Activated T-helper 1 cell treated with Interleukin-2 at 50 U/mL for 16 hours (primary cell): ENCODE measurements around the gene ITGA4.
"Not testable (repeated sequence)": the region's sequence is repeated elsewhere in the genome, so short reads cannot be mapped to it uniquely, and the experiment has no call there.

ENCODE experiments used
- DNase-seq: peaks from one replicate; pipeline ENCODE4 v3.0.0-alpha.2; 2020; ENCODE audit warnings: low read depth

The ITGA4 gene

DNA sequence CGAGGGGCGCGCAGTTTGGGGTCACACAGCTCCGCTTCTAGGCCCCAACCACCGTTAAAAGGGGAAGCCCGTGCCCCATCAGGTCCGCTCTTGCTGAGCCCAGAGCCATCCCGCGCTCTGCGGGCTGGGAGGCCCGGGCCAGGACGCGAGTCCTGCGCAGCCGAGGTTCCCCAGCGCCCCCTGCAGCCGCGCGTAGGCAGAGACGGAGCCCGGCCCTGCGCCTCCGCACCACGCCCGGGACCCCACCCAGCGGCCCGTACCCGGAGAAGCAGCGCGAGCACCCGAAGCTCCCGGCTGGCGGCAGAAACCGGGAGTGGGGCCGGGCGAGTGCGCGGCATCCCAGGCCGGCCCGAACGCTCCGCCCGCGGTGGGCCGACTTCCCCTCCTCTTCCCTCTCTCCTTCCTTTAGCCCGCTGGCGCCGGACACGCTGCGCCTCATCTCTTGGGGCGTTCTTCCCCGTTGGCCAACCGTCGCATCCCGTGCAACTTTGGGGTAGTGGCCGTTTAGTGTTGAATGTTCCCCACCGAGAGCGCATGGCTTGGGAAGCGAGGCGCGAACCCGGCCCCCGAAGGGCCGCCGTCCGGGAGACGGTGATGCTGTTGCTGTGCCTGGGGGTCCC is at the start of gene ITGA4:
Gene ITGA4, plus strand, starts transcription at position 266 of the 620 bp plus-strand sequence. Its CDS starts 269 bp downstream, at position 535.
- DNase-seq, result peak; percentile 84

DNA sequence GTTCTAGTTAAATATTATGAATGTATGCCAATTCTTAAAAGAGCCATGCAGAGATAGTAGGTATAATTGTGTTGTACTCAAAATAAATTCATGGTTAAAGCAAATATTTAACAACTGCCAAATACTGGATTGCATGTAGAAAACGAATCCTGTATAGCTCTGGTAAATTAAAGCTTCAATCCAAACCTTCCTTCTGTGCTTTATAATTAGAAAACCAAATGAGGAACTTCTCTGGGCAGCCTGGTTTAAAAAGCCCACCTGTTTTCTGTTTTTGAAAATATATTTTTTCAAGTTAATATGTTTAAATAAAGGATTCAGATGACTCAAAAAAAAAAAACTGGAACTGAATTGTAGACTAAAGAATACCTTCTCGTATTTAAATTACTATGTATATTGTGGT is 48.3 kb upstream of the ITGA4 start:
- no peak for DNase-seq

DNA sequence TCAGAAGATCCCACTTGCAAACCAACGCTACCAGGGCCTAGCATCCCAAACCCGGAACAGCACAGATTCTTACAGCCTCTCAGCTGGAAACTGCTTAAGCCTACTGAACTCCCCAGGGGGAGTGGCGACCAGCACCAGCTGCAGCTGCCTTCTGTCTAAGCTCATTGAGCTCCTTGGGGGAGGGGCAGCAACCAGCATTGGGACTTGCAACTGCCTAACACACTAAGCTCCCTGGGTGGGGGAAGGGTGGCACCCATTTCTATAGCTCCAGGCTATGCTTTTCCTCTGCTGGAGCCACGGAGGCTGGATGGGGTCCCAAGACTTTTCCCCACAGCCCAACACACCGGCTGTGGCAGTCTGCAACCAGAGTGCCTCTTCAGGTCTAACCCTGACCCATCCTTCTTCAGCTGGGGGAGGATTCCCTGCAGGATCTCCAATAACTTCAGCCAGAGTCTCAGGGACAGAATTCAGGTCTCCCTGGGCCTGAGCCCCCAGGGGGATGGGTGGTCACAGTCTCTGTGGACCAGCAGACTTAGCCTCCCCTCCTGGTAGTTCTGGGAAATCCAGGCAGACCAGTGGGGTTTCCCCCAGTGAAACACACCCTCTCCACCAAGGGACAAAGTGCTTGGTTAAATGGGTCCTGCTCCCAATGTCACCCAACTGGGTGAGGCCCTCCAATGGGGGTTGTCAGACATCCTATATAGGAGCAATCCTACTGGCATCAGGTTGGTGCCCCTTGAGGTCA is 45.9 kb upstream of the ITGA4 start:
- DNase-seq, result no peak

DNA sequence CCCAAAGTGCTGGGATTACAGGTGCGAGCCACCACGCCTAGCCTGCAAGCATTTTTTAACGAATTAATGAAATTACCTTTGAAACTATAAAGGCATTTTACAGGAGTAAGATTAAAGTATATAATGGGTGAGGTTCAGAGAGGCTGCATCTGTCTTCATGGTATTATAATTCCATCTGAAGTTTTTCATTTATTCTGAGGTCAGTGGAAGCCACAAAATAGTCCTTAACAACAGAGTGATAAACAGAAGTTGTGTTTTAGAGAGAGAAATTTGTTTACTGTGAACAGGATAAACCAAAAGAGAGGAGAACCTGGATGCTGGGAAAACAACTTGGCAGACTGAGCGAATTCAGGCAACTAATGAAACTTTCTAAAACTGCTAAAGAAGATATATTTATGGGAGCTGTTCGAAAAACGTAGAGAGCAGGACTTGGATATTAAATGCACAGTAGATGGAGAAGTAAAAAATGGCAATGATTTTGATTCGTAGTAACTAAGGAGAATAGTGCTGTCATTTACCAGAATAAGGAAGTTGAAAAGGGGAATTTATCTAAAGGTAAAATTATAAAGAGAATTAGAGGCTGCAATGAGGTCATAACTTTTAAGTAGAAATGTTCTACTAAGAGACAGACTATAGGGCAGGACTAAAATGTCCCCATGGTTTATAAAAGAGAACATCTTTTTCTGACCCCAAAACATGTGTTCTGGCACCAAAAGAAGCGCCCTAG is 37.9 kb upstream of the ITGA4 start:
- DNase-seq, result no peak

DNA sequence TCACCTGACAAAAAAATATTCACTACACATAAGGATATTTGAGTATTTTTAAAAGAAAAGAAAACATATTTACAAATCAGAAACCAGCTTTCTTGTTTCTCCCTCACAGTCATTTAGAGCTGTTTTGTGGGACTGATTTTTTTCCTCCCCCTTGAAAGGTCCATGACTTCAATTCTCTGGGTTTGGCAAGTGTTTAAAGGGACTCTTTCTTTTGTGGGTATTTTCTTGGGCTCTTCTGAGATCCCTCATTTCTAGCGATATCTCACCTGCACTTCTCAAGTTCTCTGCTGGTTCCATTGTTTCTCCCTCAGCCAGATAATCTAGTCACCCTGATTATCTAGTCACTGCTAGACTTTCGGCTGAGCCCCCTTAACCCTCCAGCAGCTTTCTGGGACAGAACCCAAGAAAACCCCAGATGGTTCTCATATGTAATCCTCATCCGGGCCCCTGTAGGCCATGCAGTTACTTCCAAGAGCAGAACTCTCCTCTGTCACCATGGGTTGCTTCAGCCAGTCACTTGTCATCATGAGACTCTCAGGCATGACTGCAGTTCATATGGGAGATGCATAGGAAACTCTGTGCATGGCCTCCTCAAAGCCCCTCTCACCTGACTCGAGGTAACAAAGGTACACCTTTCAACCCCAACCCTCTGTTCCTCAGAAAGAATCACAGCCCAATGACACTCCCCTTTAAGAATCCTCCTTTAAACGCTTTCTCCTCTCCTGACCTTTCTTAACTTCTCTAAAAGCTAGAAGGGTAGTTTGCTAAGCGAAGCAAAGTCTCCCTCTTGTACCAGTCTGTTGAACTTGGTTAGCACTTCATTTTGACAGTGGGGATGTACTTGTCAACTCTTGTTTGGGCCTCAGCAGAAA is 36.7 kb upstream of the ITGA4 start:
- DNase-seq, result no peak

DNA sequence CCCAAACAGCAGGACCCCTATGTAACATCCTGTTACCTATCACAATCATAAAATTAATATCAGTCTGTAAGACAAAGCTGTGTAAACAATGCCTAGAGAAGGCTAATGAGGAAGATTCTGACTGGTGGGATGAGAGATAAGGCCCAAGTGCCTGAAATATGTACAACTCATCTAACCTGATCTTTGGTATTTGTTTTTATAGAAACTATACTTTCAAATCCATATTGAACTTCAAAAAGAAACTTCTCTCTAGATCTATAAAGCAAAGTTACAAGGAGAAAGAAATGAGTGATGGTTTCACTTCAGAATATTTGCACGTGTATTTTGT is 36.1 kb upstream of the ITGA4 start:
- DNase-seq, result no peak

DNA sequence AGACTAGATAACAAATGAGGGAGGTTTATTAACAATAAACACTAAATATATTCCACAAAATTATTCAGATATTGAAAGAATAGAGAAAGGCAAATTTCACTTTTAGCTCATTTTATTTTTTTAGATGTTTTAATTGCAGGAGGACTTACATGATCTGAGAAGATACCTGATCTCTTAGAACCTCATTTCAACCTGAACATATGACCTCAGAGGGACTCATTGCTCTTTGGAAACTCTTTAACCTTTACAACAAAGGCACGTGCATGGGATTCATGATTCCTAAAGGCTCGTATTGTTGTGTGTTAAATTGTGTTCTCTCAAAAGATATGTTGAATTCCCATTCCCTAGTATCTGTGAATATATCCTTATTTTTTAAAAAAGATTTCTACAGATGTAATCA is 35.7 kb upstream of the ITGA4 start:
- DNase-seq, result no peak

DNA sequence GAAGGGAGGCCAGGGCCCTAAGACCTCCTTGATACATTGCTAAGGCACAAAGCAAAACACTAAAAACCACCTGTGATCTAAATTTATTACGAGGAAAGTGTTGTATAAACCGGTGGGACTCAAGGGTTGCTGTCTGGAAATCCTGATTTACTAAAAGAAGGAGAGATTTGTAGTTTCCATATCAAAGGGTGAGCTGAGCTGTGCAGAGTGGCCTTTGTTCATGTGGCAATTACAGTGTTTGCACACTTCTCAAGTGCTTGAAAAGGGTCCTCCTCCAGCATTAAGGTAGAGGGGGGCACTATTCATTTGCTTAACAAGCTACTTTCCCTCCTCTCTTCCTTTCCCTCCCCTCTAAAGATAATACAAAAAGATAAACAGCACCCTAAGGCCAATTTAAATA is 30.5 kb upstream of the ITGA4 start:
- DNase-seq, result no peak

DNA sequence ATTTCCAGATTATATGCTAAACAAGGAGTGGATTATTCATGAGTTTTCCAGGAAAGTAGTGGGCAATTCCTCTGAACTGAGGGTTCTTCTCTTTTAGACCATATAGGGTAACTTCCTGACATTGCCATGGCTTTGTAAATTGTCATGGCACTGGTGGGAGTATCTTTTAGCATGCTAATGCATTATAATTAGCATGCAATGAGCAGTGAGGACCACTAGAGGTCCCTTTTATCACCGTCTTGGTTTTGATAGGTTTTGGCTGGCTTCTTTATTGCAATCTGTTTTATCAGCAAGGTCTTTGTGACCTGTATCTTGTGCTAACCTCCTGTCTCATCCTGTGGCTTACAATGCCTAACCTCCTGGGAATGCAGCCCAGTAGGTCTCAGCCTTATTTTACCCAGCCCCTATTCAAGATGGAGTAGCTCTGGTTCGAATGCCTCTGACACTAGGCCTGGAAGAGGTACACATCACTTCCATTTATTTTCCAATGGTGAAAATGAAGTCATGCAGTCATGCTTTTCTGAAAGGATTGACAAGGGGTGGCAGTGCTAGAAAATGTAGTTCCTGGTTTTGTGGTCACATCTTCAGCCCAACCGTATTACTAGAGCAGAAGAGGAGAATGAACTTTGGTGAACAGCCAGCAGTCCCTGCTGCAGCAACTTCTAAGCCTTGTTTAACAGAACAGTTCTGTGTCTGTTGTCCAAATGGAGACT is 26.6 kb upstream of the ITGA4 start:
- no peak for DNase-seq

DNA sequence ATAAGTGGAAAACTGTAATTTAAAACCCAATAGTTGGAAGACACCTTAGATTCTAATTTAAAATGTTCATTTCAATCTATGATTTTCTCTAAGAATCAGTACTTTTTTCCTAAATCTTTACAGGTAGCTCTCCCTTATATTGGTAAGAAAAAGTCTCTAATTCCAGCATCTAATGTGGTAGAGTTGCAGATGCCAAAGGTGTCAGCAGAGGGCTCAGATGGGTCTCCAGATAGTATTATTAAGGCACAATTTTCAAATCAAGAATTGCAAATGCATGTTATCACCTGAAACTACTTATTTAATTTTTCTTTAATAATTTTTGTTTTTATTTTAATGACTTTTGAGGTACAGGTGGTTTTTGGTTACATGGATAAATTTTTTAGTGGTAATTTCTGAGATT is 25.5 kb upstream of the ITGA4 start:
- no peak for DNase-seq

DNA sequence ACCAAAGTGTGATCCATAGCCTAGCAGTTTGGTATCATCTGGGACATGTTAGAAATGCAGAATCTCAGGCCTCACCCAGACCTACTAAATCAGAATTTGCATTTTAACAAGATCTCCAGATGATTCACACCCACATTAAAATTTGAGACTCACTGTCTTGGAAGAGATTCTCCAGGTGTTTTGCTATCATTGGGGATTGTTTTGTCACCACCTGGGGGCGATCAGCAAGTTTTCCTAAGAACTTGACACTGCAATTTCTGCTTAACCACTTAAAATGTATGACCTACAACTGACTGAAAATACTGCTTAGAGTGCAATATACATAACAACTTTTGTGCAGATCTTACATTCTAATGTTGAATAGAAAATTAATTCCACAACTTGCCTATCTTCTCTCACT is 18.9 kb upstream of the ITGA4 start:
- DNase-seq, result no peak

DNA sequence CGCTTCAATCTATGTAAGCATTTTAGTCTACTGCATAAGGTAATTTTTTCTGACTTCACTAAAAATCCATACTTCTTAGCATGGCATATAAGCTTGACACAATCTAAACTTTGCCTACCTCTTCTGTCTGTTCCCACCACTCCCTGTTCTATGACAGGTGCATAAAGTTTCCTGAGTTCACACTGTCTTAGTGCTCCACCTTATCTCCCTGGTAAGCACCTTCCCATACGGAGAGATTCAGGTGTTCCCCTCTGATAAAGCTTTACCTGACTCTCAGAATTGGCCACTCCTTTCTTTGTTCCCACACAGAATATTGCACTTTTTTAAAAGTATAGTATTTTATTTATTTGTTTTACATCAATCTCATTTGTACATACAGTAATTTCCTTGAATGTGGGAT is 16.8 kb upstream of the ITGA4 start:
- DNase-seq, result no peak

DNA sequence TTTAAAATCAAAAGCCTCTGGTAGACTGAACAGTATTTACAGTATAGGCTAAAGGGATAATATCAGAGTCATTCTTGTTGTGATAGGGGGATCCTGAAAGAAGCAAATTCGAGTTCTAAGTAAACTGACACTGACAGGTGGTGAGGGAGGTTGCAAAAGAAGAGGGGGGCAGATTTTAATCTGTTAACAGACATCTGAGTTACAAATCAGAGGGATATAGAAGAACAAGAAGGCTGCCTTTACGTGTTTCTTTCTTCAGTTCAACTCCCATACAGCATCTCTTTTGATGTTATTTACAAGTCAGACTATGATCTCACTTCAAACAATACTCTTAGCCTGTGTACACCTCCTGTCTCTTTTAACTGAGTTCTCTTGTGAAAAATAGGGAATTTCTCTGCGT is 16.3 kb upstream of the ITGA4 start:
- DNase-seq, result no peak

DNA sequence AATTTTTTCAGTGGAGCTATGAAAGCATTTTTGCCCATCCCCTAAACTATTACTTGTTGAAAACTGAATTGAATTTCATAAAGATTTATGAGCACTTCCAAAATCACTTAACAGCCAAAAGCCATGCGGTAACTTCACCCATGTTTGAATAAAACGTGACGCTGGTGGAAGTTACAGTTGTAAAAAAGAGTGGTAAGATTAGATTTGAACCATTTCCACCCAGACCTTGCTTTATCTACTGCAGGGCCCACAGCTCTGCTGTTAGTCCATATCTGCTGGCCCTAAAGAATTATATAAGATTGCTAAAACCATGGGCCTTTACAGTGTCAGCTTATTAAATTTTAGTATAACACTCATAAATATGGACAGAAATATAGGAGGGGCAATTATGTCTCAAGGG is 15.5 kb upstream of the ITGA4 start:
- DNase-seq, result no peak

DNA sequence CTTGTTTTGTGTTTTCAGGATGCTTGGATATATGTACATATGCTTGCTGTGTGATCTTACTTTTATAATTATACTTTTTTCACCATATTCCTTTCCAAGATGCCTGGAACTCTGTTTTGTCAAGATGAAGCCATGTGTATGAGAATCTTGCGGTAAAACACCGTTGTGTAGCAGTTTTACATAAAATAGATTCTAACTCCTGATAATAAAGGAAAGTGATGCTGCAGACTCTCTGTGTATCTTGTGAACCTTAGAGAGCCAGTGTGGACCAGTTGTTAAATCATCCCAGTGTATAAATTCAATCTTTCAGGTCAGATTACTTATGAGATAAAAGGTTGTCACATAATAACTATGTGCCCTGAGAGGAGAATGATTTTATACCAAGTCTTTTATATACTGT is 12.5 kb upstream of the ITGA4 start:
- DNase-seq, result no peak

DNA sequence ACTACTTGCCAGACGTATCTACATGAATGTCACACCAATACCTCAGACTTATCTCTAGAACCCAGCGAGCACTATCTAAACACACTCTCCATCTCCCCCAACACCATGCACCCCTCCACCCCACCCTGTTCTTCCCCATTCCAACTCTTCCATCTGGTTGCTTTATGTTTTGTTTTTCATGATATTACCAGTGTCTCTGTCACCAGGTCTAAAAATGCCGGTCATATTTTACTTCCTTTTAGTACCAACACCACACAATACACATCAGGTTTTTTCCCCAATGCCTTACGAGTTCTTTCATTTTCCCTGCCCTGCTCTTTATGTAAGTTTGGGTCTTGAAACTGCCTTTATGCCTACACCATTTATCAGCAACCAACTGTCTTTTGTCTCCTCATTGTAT is 10.2 kb upstream of the ITGA4 start:
- DNase-seq, result no peak

DNA sequence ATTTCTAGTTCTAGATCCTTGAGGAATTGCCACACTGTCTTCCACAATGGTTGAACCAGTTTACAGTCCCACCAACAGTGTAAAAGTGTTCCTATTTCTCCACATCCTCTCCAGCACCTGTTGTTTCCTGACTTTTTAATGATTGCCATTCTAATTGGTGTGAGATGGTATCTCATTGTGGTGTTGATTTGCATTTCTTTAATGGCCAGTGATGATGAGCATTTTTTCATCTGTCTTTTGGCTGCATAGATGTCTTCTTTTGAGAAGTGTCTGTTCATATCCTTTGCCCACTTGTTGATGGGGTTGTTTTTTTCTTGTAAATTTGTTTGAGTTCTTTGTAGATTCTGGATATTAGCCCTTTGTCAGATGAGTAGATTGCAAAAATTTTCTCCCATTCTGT is 7.9 kb upstream of the ITGA4 start:
- not testable (repeated sequence) for DNase-seq

DNA sequence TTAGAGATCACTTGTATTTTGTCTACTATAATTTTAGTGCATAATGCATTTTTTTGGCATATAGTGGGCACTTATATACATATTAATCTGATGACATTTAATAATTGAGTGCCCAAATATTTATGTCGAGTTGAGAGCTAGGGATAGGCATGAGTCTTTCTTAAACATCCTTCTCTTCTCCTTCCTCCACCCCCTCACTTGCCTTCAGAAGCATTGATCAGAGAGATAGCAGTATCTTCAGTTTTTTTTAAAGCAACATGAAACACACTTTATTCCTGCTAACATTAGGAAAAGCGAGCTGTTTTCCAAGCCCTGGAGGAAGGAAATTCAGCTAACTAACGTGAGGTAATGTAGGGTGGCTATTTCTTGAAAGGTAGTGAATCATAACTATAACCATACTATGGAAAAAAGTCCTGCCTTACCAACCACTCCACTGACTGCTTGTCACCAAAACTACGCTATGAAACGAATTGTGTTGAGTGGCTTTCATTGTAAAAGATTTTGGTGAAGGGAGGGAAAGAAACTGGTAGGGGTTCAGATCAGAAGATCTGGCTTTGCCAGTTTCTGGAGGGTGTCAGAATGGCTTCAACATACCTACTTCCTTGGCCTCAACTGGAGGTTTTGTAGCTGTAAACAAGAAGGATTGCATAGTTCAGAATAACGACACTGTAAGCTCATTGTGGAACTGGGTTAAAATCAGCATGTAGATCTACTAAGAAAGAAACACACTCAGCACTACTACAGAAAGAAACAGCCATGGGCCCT is 2.3 kb upstream of the ITGA4 start:
- DNase-seq, result no peak

DNA sequence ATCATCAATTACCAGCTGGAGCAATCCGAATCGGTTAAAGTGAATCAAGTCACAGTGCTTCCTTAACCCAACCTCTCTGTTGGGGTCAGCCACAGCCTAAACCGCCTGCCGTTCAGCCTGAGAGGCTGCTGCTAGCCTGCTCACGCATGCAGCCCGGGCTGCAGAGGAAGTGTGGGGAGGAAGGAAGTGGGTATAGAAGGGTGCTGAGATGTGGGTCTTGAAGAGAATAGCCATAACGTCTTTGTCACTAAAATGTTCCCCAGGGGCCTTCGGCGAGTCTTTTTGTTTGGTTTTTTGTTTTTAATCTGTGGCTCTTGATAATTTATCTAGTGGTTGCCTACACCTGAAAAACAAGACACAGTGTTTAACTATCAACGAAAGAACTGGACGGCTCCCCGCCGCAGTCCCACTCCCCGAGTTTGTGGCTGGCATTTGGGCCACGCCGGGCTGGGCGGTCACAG is 496 bp upstream of the ITGA4 start:
- DNase-seq, result peak; percentile 69

DNA sequence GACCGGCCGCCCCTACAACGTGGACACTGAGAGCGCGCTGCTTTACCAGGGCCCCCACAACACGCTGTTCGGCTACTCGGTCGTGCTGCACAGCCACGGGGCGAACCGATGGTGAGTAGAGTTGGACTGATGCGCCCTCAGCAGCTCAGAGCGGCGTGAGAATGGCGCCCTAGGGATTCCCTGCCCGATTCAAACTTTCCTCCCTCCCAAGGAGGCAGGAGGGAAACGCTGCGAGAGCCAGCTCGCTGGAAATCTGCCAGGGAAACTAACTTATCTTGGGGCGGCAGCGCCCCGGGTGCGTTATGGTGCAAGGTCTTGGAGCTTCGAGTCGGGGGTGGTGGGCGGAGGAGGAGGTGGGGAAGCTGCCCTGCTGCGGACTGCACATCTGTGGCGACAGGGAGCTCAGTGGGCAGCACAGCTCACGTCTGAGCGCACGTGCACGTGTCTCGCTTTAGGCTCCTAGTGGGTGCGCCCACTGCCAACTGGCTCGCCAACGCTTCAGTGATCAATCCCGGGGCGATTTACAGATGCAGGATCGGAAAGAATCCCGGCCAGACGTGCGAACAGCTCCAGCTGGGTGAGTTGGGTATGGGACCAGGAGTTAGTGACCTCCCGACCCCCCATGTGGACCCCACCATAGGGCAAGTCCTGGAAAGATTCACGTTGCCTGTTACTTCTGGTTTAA is 697 bp downstream of the ITGA4 start:
- peak; percentile 46 for DNase-seq
